COR-L47 (cell line): ENCODE measurements around the gene SLC2A10.
"Not testable (repeated sequence)": the region's sequence is repeated elsewhere in the genome, so short reads cannot be mapped to it uniquely, and the experiment has no call there.

Source experiments
- DNase-seq: peaks from one replicate; lab custom pipeline; 2025; lab: John Stamatoyannopoulos, UW

Gene SLC2A10

DNA sequence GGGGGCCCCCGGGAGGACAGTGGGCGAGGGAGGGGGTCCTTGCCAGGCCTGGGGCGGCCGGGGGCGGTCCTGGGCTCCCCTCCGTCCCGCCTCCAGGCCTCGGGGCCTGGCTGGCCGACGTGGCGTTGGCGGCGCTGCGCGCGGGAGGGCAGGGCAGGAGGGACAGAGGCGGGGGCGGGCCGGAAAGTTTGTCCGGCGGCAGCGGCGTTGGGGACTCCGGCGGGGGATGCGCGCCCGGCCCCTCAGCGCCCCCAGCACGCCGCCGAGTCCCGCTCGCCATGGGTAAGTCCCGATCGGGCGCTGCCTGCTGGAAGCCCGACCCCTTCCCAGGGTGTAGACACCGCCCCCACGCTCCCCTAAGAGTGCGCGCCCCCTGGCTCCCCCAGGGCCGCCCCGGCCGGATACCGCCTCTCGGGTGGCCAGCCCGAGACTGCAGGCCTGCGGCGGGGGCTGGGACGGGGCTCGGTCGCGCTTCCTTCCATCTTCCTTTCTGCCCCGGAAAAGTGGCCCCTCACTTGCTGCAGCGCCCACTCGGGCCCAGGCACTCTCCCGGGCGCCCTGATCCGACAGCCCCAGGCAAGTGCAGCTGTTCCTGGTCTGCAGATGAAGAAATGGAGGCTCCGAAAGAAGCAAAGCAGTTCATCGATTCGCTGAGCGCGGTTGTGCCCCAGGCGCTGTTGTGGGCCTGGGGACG is at the start of gene SLC2A10:
SLC2A10 (plus strand) TSS at position 191 of the 694 bp plus-strand sequence; CDS start at position 279, 88 bp downstream.
- no peak for DNase-seq

DNA sequence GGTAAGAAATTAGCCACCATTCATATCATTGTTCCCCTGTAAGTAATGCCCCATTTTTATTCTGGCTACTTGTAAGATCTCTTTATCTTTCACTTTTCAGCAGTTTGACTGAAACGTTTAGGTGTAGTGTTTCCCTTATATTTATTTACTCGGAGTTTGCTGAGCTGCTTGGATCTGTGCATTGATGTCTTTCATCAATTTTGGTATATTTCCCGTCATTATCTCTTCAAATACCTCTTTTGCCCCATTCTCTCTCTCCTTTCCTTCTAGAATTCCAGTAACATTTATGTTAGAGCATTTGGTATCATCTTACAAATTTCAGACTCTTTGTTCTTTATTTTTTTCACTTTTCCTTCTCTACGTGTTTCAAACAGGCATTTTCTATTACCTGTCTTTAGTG is 49.0 kb upstream of the SLC2A10 start:
- DNase-seq = no peak

DNA sequence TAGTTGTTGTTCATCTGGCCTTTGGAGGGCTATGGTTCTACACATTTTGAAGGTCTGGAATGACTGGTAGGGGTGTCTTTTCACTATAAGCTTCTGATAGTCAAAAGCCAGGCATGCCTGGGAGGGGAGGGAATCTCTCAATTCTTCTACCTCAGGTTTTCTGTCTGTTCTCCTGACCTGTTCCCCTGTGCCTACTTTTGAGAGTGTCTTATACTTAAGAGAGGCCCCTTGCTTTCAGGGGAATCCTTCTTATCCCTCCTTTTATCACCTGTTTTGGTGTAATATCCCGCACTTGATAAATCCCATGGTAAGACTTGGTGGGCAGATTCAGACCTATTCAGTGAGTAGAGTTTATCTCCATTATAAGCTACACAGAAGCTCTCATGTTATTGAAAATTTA is 47.8 kb upstream of the SLC2A10 start:
- no peak for DNase-seq

DNA sequence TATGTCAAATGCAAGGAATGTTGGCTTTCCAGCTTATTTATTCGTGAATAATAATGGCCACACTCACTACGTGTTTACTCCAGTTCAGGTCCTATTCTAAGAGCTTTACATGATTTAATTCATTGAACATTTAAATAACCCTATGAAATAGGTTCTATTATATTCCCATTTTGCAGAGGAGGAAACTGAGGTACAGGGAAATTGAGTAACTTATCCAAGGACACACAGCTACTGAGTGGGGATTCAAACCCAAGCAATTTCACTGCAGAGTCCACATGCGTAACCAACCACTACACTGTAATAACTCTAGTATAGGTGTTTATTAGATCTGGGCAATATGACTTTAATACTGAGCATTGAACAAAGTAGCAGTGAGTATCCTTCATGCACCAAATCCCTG is 45.9 kb upstream of the SLC2A10 start:
- no peak for DNase-seq

DNA sequence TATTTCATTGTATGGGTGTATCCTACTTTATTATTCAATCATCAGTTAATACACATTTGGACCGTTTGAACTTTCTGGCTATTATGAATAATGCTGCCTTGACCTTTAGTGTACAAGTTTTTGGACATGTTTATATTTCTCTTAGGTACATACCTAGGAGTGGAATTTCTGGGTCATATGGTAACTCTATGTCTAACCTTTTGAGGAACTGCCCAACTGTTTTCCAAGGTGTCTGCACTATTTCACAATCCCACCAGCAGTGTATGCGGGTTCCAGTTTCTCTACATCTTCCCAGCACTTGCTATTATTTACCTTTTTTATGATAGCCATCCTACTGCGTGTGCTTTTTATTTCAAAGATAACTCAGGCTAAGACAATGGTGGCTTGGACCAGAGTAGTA is 43.8 kb upstream of the SLC2A10 start:
- no peak for DNase-seq

DNA sequence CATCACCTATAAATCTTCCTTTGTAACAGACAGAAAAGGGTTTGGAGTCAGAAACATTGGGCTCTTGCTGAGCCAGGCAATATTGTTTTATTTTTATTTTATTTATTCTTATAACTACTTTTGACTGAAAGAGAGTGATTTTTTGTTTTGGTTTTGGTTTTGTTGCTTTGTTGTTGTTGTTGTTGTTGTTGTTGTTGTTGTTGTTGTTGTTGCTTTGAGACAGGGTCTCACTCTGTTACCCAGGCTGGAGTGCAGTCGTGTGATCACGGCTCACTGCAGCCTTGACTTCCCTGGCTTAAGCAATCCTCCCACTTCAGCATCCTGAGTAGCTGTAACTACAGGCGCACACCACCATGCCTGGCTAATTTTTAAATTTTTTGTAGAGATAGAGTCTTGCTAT is 43.1 kb upstream of the SLC2A10 start:
- DNase-seq = no peak

DNA sequence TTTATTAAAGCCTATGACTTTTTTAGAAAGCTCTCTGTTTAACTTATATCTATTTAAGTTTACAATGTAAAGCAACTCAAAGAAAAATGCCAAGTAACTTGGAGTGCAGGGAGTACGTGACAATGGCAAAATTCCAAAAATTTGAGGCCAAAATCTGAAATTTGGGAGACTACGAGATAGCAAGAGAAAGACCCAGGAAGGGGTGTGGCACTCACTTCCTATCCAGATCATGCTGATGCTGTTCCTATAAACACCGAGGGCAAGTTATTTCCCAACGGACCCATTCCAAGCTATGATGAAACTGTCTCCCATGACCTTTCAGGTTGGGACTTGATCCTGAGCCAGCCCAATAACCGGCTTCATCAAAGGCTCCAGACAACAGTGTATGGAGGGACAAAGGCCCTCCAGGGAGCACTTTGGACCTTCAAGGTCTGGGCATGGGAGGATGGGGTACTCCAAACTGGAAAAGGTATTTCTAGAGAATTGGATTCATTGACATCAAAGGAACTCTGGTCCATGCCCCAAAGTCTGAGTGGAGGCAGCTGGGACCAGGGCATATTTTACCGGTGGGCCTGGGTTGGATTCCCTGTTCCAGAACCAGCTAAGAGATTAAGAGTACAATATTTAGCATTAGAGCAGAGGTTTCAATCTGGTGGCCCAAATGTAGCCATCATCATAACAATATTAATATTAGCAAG is 42.5 kb upstream of the SLC2A10 start:
- DNase-seq = no peak

DNA sequence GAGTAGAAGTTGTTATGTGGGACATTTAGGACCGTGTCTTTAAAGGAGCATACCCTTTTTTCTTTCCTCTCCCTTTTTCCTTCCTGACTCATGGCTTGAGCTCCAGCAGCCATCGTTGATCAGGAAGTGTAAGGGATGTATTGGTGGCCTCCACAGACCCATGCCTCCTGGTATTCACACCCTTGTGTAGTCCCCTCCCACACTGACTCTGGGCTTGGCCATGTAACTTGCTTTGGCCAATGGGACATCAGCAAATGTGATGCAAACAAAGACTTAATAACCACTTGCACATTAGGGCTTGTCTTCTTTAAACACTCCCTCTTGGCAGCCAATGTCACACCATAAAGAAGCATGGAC is 39.2 kb upstream of the SLC2A10 start:
- no peak for DNase-seq

DNA sequence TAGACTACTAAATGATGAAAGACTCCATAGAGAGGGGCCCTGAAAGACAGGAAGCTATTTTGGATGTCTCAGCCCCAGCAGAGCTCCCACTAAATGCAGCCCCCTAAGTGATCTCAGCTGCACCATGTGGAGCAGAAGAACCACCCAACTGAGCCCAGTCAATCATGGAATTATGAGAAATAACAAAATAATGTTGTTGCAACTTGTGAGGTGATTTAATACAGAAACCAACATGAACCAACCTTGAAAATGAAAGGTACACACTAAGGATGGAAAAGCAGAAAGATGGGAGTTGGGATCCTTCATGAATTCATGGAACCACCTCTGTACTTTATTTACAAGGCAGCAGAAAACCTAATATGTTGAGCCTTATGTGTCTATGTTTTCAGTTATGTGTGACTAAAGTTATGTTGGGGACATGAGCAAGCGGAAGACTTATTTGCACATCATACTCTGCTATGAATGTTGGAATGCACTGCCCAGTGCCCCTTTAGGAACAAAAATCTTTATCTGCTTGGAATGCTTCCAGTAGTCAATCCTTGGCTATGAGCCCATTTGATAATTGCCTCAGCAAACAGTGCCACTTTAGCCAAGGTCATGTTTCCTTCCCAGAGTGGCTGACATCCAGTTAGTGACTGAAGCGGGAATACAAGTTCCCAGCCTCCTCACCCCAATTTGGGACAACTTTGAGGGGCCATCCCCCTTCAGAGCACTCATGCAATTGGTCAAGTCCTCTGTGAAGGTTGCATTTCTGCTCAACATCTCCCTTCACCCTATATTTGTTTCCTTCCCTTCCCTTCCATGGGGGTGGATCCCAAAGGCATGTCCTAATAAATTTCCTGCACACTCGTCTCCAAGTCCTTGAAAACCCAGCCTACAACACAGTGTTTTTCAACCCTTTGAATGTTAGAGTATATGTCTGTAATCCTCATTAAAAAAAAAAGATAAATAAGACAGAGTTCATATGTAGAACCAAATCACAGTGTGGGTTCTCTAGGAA is 38.6 kb upstream of the SLC2A10 start:
- DNase-seq = no peak

DNA sequence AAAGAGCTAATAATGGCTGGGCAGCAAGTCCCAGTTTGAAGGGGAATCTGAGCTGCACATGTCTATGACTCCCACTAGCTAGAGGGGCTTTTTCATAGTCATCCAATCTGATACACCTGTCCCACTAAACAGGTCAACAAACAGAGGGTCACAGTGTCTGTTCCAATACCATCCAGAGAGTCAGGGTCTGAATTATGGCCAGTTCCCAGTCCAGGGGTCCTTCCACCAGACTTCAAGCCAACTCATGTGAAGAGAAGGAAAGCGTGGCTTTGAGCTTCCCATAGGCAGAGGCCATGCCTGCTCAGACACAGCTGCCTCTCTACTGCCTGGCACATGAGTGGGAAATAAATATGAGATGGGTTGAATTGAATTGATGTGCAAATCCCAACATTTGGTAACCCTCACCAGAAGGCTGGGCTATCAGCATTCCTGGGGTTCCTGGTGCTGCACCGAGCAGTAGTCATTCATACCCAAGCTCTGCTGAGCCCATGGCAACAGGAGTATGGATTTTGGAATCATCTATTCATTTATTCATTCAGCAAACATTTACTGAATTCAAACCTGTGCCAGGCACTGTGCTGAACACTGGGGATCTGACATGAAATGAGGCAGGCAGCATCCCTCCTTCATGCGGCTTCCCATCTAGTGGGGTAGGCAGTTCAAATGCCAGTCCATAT is 37.4 kb upstream of the SLC2A10 start:
- DNase-seq = no peak

DNA sequence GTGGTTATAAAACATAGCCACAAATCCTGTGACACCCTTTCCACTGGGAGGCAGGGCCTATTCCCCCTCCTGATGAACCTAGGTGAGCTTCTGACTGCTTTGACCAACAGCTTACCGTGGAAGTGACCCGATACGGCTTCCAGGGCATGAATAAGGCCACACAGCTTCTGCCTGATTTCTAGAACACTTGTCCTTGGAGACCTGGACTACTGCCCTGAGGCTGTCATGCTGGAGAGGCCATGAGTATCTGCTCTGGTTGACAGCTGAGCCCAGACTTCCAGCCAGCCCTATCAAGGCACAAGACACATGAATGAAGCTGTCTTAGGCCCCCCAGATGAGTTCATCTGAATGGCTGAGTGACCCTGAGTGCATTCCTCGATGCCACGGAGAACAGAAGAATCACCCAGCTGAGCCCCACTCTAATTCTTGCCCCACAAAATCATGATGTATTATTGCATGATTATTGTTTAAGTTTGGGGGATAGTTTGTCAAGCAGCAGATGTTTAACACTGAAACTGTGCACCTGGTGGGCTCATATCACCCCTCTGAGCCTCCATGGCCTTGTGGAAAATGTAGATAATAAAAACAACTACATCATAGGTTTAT is 36.8 kb upstream of the SLC2A10 start:
- DNase-seq = no peak

DNA sequence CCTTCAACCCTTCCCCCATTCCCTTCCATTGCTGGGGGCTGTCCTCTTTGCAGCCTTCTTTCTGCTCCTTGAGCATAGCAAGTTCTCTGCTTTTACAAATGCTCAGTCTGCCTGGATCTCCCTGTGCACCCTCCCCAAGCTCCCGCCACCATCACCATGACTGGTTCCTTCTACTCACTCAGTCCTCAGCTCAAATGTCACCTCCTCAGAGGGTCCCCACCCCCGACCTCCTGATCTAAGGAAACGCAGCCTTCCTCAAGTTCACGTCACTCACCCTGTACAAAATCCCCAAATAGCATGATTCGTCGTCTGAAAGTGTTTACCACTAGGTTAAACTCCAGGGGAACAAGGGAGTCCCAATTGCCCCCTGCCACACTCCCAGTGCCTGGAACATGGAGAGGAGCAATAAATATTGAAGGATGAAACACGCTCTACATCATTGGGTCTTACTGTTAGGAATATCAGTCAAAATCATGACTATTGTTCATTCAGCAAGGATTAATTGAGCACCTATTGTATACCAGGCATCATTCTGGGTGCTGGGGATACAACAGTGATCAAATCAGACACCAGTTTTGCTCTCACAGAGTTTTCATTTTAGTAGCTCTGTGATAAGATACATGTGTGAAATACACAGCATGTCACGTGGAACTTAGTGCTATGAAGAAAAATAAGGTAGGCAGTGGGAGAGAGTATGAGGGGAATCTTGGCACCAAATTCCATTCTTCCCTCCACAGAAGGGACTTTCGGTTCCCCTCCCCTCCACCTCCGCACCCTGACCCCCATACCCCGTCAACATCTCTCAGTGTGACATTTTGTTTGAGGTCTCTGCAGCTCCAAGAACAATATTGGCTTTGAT is 35.8 kb upstream of the SLC2A10 start:
- no peak for DNase-seq

DNA sequence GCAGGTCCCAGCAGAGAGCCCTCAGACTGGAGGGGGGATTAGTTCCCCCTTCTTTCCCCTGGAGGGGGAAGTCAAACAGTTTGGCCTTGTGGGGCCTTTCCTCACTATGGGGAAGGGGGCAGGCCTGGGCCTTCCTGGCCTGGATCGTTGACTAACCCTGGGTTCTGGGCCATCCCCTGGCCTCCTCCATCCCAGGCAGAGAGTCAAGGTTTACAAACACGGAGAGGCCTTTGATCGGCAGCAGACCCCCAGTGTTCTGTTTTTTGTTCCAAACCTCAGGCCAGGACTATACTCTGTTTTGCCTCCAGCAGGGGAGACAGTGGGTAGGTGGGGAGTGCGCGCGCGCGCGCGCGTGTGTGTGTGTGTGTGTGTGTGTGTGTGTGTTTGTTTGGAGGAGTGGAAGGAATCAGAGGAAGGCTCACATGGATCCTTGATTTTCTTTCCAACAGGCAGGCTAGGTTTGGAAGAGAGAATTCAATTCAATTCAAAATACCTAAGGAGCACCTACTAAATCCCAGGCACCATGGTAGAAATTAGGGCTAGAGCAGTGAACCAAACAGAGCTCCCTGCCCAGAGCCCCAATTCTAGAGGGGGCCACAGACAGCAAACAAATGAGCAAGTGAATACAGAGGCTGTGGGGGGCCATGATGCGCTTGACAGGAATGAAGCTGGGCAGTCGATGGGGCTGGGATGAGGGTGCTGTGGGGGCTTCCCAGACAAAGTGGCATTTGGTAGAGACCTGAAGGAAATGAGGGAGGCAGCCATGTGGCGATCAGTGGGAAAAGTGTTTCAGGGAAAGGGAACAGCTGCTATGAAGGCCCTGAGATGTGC is 35.0 kb upstream of the SLC2A10 start:
- DNase-seq = no peak

DNA sequence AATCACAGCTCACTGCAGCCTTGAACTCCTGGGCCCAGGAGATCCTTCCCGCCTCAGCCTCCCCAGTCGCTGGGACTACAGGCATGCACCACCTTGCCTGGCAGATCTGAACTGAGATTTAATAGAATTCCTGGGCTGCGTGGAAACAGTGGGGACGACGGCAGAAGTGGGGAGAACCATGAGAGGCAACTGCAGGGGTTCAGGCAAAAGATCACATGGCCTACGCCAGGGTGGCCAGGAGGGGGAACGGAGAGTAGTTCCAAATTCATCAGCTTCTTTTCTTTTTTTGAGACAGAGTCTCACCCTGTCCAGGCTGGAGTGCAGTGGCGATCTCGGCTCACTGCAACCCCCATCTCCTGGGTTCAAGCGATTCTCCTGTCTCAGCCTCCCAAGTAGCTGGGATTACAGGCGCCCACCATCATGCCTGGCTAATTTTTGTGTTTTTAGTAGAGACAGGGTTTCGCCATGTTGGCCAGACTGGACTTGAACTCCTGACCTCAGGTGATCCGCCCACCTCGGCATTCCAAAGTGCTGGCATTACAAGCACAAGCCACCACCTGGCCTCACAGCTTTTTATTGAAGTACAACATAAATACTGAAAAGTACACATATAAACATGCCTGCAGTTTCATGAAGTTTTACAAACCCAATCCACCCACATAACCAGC is 32.7 kb upstream of the SLC2A10 start:
- DNase-seq = not testable (repeated sequence)

DNA sequence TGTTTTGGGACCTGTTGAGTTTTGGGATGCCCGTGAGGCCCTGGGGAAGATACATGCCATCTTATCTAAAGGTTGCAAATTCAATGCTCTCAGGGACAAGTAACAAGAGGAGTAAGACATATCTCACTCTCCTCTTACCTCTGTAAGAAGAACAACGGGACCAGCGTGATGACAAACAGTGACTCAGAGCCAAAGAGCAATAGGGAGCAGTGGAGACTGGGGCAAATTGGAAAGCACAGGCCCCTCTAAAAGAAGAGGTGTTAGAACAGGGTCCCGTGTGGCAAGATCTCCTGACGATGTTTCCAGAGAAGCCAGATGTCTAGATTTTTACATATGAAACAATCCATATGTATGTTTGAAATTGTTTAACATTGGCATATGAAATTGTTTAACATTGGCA is 31.8 kb upstream of the SLC2A10 start:
- no peak for DNase-seq

DNA sequence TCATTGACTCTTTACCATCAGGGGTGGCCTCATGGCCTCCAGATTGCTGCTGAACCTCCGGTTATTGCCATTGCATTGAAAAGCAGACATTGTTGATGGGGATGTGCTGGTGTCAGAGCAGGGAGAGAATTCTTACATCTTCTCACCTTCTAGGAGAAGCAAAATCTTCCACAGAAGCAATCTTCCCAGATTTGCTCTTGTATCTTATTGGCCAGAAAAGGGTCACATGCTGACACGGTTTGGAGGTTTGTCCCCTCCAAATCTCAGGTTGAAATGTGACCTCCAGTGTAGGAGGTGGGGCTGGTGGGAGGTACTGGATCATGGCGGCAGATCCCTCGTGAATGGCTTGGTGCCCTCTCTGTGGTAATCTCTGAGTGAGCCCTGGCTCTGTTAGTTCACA is 30.9 kb upstream of the SLC2A10 start:
- DNase-seq = no peak

DNA sequence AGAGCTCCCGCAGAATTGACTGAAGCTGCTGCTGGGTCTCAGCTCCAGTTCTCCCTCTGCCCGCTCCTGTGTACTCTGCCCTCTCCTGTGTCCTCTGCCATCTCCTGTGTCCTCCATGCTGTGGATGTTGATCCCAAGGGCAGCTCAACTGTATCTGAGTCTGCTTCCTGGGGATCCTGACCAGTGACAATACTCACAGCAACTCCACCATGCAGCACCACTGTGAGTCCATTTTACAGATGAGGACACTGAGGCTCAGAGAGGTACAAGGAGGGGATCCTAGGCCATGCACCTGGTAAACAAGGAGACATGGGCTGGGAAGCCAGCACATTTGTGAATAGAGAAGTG is 28.8 kb upstream of the SLC2A10 start:
- no peak for DNase-seq

DNA sequence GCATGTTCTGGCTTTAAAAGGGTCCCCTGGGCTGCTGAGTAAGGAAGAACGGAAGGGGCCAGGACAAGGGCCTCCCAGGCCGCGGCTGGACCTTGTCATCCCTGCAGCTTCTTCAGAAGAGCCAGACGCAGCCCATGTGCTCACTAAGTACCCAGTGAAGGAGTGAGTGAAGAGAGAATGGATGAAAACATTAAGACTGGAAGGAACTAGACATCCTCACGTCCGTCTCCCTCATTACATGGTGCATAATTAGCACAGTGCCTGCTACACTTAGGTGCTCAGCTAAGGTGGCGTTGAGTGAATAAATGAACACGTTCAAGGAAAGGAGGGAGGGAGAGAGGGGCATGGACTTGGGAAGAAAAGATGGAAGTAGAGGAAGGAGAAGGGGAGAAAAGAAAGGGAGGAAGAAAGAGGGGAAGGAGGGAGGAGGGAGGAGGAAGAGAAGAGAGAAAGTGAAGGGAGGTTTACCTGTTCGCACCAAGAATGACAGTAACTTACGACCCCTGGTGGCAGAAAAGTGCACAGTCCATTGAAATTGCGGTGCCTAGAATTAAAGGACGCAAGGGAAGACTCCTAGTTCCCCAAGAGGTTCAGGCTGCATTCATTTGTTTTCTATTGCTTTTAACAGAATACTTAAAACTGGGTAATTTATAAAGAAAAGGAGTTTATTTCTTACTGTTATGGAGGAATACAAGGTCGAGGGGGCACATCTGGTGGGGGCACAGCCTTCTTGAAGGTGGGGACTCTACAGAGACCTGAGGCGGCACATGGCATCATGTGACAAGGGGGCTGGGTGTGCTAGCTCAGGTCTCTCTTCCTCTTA is 28.2 kb upstream of the SLC2A10 start:
- peak; percentile 22 for DNase-seq
